ENCODE results near the gene RFC4.

DNA sequence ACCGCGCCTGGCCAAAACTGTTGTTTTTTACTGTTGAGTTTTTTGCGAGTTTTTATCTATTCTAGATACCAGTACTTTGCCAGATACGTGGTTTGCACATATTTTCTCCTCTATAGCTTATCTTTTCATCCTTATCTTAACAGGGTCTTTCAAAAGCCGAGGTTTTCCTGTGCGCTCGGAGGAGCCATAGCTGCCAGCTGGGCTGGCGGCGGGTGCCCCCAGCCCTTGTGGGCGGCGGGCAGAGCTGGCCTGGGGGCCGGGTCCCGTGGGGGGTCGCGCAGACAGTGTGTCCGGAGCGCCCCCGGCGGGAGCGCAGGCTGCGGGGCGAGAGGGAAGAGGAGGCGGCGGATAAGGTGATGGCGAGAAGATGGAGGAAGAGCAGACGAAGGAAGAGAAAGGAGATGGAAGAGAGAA lies 34.0 kb downstream of the RFC4 start:
- TF ChIP-seq, protein P1, sequence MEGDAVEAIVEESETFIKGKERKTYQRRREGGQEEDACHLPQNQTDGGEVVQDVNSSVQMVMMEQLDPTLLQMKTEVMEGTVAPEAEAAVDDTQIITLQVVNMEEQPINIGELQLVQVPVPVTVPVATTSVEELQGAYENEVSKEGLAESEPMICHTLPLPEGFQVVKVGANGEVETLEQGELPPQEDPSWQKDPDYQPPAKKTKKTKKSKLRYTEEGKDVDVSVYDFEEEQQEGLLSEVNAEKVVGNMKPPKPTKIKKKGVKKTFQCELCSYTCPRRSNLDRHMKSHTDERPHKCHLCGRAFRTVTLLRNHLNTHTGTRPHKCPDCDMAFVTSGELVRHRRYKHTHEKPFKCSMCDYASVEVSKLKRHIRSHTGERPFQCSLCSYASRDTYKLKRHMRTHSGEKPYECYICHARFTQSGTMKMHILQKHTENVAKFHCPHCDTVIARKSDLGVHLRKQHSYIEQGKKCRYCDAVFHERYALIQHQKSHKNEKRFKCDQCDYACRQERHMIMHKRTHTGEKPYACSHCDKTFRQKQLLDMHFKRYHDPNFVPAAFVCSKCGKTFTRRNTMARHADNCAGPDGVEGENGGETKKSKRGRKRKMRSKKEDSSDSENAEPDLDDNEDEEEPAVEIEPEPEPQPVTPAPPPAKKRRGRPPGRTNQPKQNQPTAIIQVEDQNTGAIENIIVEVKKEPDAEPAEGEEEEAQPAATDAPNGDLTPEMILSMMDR (IDR thresholded peaks at IDR 0.05; ENCODE audit: low read length) = peak; percentile 31; the same call in 1 of the 2 replicates
- TF ChIP-seq EZH2 (IDR thresholded peaks at IDR 0.05; ENCODE audit: borderline replicate concordance, low read length) = no peak

Measured in OCI-LY1 (cell line).